IMR-90 (cell line): ENCODE results near the gene GTPBP8.

Experiments
- NFE2L2 ChIP-seq: fragments of 150-350 bp; IDR thresholded peaks from 2 replicates; pipeline ENCODE4 v1.6.1; 2016; ENCODE audit warnings: low read depth, mild to moderate bottlenecking, low read length
- POLR2A ChIP-seq: IDR thresholded peaks from 2 replicates; pipeline ENCODE4 v1.6.1; 2012; ENCODE audit warnings: mild to moderate bottlenecking, low read depth, low read length
- TF ChIP-seq, protein P1 (sequence below): conservative IDR thresholded peaks from 2 replicates; pipeline ENCODE4 v1.5.1; 2012; ENCODE audit warnings: mild to moderate bottlenecking, low read depth, low read length, improper control_type of control experiment

- TF ChIP-seq, protein P1, sequence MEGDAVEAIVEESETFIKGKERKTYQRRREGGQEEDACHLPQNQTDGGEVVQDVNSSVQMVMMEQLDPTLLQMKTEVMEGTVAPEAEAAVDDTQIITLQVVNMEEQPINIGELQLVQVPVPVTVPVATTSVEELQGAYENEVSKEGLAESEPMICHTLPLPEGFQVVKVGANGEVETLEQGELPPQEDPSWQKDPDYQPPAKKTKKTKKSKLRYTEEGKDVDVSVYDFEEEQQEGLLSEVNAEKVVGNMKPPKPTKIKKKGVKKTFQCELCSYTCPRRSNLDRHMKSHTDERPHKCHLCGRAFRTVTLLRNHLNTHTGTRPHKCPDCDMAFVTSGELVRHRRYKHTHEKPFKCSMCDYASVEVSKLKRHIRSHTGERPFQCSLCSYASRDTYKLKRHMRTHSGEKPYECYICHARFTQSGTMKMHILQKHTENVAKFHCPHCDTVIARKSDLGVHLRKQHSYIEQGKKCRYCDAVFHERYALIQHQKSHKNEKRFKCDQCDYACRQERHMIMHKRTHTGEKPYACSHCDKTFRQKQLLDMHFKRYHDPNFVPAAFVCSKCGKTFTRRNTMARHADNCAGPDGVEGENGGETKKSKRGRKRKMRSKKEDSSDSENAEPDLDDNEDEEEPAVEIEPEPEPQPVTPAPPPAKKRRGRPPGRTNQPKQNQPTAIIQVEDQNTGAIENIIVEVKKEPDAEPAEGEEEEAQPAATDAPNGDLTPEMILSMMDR, result no peak
- TF ChIP-seq NFE2L2 (no peak), POLR2A (no peak)
Measured at GRCh38 chr3:113005611-113006010, 14.8 kb downstream of the GTPBP8 start.
